ENCODE results near the gene POGZ. TPM values are rescaled to one million over a fixed set of nuclear protein-coding genes. Genes with fewer than 3 reads are reported as not detected.

POGZ gene
- total RNA-seq, 1 experiment from 2014 or later = 102 TPM

DNA sequence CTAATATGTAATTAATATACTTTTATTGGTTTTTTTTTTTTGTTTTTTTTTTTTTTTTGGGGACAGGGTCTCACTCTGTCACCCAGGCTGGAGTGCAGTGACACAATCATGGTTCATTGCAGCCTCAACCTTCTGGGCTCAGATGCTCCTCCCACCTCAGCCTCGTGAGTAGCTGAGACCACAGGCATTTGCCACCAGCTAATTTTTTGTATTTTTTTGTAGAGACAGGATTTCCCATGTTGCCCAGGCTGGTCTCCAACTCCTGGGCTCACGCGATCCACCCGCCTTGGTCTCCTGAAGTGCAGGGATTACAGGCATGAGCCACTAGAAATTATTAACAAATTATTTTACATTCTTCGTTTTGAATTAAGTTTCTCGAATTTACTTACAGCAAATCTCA is 16.8 kb upstream of the POGZ start:
- no peak overlapping the region for H3K4me3 Mint-ChIP-seq
- H3K36me3 Mint-ChIP-seq (ENCODE audit: insufficient read depth in 1 of 3, low read depth in 3 of 3) = no peaks in the 10 kb centered on the region
- Histone ChIP-seq H3K4me2 (ENCODE audit: insufficient read depth, insufficient read length, low read length) (no peak overlapping the region), H3K9ac (ENCODE audit: extremely low read depth, insufficient read length, low read length) (no peak overlapping the region), H3T11ph (ENCODE audit: low read length) (no peak overlapping the region), H3K79me2 (ENCODE audit: insufficient read depth, low read length) (no peaks in the 10 kb centered on the region), H2BK15ac (ENCODE audit: low read depth, low read length) (no peak overlapping the region), H2BK5ac (ENCODE audit: insufficient read length, low read length) (no peak overlapping the region), H4K91ac (ENCODE audit: insufficient read length, low read depth, low read length) (no peak overlapping the region), H2BK20ac (ENCODE audit: low read depth, low read length, poor library complexity, severe bottlenecking) (no peak overlapping the region), H4K20me1 (ENCODE audit: control insufficient read depth, insufficient read depth, insufficient read length) (no peaks in the 10 kb centered on the region), H4K5ac (ENCODE audit: insufficient read length, low read depth, low read length) (no peak overlapping the region), H3K4ac (ENCODE audit: low read depth, low read length) (no peak overlapping the region), H3K18ac (ENCODE audit: insufficient read length, low read depth, low read length) (no peak overlapping the region), H3K23ac (ENCODE audit: insufficient read length, low read depth, low read length) (no peak overlapping the region), H2BK120ac (ENCODE audit: low read depth, low read length, poor library complexity, severe bottlenecking) (no peak overlapping the region), H3K14ac (ENCODE audit: insufficient read depth, low read length) (no peak overlapping the region), H2BK12ac (ENCODE audit: insufficient read length, low read depth, low read length) (no peak overlapping the region), H3K9me3 (ENCODE audit: control insufficient read depth, low read depth, low read length) (no peaks in the 10 kb centered on the region), H3K79me1 (ENCODE audit: insufficient read depth, low read depth, low read length, poor library complexity, severe bottlenecking) (no peaks in the 10 kb centered on the region), H3K4me1 (ENCODE audit: insufficient read depth, low read length) (no peaks in the 10 kb centered on the region), H3K23me2 (ENCODE audit: insufficient read length, low read depth, low read length, poor library complexity, severe bottlenecking) (peaks cover 3% of the 10 kb centered on the region), H2AK5ac (ENCODE audit: insufficient read length, low read length) (no peak overlapping the region), H3K27me3 (ENCODE audit: insufficient read depth, low read length) (no peaks in the 10 kb centered on the region), H3K56ac (ENCODE audit: insufficient read length, low read depth, low read length) (no peak overlapping the region), H3K27ac (ENCODE audit: insufficient read length, low read depth, low read length) (no peak overlapping the region), H2AFZ (ENCODE audit: low read length) (no peak overlapping the region), H4K8ac (replicated peaks; ENCODE audit: insufficient read length, low read depth, low read length) (no peak overlapping the region)
- TF ChIP-seq CTCF (conservative IDR thresholded peaks at IDR 0.05) = no peak
- peaks cover 0 to 11% of the 10 kb centered on the region in 2 experiments; a peak in 3 of 4 replicates for H3K4me1 Mint-ChIP-seq
- no peak for DNase-seq
- H3K9me3 Mint-ChIP-seq = no peaks in the 10 kb centered on the region
- no peak overlapping the region for H3K27ac Mint-ChIP-seq
- peaks cover 8% of the 10 kb centered on the region for H3K27me3 Mint-ChIP-seq (ENCODE audit: low read depth)
- no CpG with 5 or more reads among the region's 6 CpGs for WGBS (ENCODE audit: extremely low coverage, insufficient read length, low lambda C conversion rate)

Data from H9 (cell line).